HEK293 (cell line): ENCODE results near the gene CRYBG2.

Experiments used
- CTCF ChIA-PET: fragments of 350-600 bp; formaldehyde crosslinking; extraction: SDS; loops from one replicate; lab custom pipeline; 2021; ENCODE audit warnings: antibody characterized with exemption; lab: Yijun Ruan, JAX
- POLR2A ChIA-PET: fragments of 300-600 bp; formaldehyde crosslinking; extraction: SDS; loops from one replicate; lab custom pipeline; 2020; ENCODE audit warnings: antibody characterized with exemption, inconsistent platforms; lab: Yijun Ruan, JAX
- H3K27ac ChIP-seq: fragments of 200-500 bp; sonication (Bioruptor generic); 2 replicates; pipeline ENCODE4 v1.5.1; 2014; ENCODE audit warnings: low read depth, low read length, control low read depth, inconsistent platforms; ENCODE audit errors: extremely low read depth
- H3K36me3 ChIP-seq, 2 experiments: fragments of 200-500 bp in 1 of 2; sonication (Bioruptor generic) in 1 of 2; 1 replicate in 1 of 2; 2 replicates in 1 of 2; pipeline ENCODE4 v1.5.1; 2014 to 2017; ENCODE audit warnings: inconsistent platforms in 2 of 2, low read length in 2 of 2; ENCODE audit not compliant: control insufficient read depth in 2 of 2, insufficient read depth in 1 of 2
- H3K4me1 ChIP-seq: fragments of 200-500 bp; sonication (Bioruptor generic); 2 replicates; pipeline ENCODE4 v1.5.1; 2014; ENCODE audit warnings: mild to moderate bottlenecking, low read length, inconsistent platforms; ENCODE audit not compliant: control insufficient read depth, insufficient read depth
- H3K4me3 ChIP-seq: 2 replicates; pipeline ENCODE4 v1.5.1; 2011; ENCODE audit warnings: low read depth, mild to moderate bottlenecking, control low read depth, low read length, moderate library complexity
- H3K9me3 ChIP-seq: fragments of 200-500 bp; sonication (Bioruptor generic); 2 replicates; pipeline ENCODE4 v1.5.1; 2014; ENCODE audit warnings: low read depth, low read length, inconsistent platforms; ENCODE audit not compliant: control insufficient read depth, insufficient read depth
- GLI4 ChIP-seq: fragments of 450-650 bp; formaldehyde crosslinking; IDR thresholded peaks from 2 replicates; pipeline ENCODE4 v1.5.1; 2016; ENCODE audit warnings: missing biosample characterization, missing genetic modification characterization
- KLF9 ChIP-seq: fragments of 450-650 bp; formaldehyde crosslinking; IDR thresholded peaks from 2 replicates; pipeline ENCODE4 v1.5.1; 2016; ENCODE audit warnings: missing biosample characterization, missing genetic modification characterization, low read depth
- PRDM4 ChIP-seq: fragments of 450-650 bp; formaldehyde crosslinking; IDR thresholded peaks from 2 replicates; pipeline ENCODE4 v1.5.1; 2017; ENCODE audit warnings: missing biosample characterization, missing genetic modification characterization
- SCRT1 ChIP-seq: fragments of 450-650 bp; formaldehyde crosslinking; IDR thresholded peaks from 2 replicates; pipeline ENCODE4 v1.5.1; 2016; ENCODE audit warnings: missing biosample characterization, missing genetic modification characterization, borderline replicate concordance
- WT1 ChIP-seq: fragments of 450-650 bp; formaldehyde crosslinking; IDR thresholded peaks from 2 replicates; pipeline ENCODE4 v1.5.1; 2016; ENCODE audit warnings: missing biosample characterization, missing genetic modification characterization
- ZNF146 ChIP-seq: fragments of 450-650 bp; formaldehyde crosslinking; IDR thresholded peaks from 2 replicates; pipeline ENCODE4 v1.5.1; 2016; ENCODE audit warnings: missing biosample characterization, missing genetic modification characterization
- ZNF211 ChIP-seq: fragments of 450-650 bp; formaldehyde crosslinking; IDR thresholded peaks from 2 replicates; pipeline ENCODE4 v1.5.1; 2016; ENCODE audit warnings: low read depth, missing biosample characterization, missing genetic modification characterization
- ZNF221 ChIP-seq: fragments of 450-650 bp; formaldehyde crosslinking; IDR thresholded peaks from 2 replicates; pipeline ENCODE4 v1.5.1; 2017; ENCODE audit warnings: missing biosample characterization, missing genetic modification characterization, borderline replicate concordance
- ZNF292 ChIP-seq: fragments of 450-650 bp; formaldehyde crosslinking; IDR thresholded peaks from 2 replicates; pipeline ENCODE4 v1.5.1; 2016; ENCODE audit warnings: low read depth, missing biosample characterization, missing genetic modification characterization, borderline replicate concordance
- ZNF366 ChIP-seq: fragments of 450-650 bp; formaldehyde crosslinking; conservative IDR thresholded peaks from 2 replicates; pipeline ENCODE4 v1.5.1; 2016; ENCODE audit warnings: missing biosample characterization, missing genetic modification characterization
- ZNF391 ChIP-seq: fragments of 450-650 bp; formaldehyde crosslinking; IDR thresholded peaks from 2 replicates; pipeline ENCODE4 v1.5.1; 2016; ENCODE audit warnings: low read depth, missing biosample characterization, missing genetic modification characterization, borderline replicate concordance
- ZNF394 ChIP-seq: fragments of 450-650 bp; formaldehyde crosslinking; IDR thresholded peaks from 2 replicates; pipeline ENCODE4 v1.5.1; 2016; ENCODE audit warnings: missing biosample characterization, missing genetic modification characterization, mild to moderate bottlenecking, moderate library complexity, borderline replicate concordance
- ZNF544 ChIP-seq: fragments of 450-650 bp; formaldehyde crosslinking; IDR thresholded peaks from 2 replicates; pipeline ENCODE4 v1.5.0; 2017; ENCODE audit warnings: missing biosample characterization, missing genetic modification characterization
- ZNF548 ChIP-seq: fragments of 450-650 bp; formaldehyde crosslinking; IDR thresholded peaks from 2 replicates; pipeline ENCODE4 v1.5.1; 2016; ENCODE audit warnings: missing biosample characterization, missing genetic modification characterization
- ZNF747 ChIP-seq: fragments of 450-650 bp; formaldehyde crosslinking; IDR thresholded peaks from 2 replicates; pipeline ENCODE4 v1.5.1; 2016; ENCODE audit warnings: missing biosample characterization, missing genetic modification characterization
- ZSCAN30 ChIP-seq: fragments of 450-650 bp; IDR thresholded peaks from 2 replicates; pipeline ENCODE4 v1.5.1; 2018; ENCODE audit warnings: missing biosample characterization, mild to moderate bottlenecking, missing genetic modification characterization, moderate library complexity
- TF ChIP-seq, protein P1 (sequence below): fragments of 450-650 bp; formaldehyde crosslinking; IDR thresholded peaks from 2 replicates; pipeline ENCODE4 v1.5.1; 2016; ENCODE audit warnings: missing biosample characterization, missing genetic modification characterization, borderline replicate concordance
- TF ChIP-seq, protein P2 (sequence below): fragments of 450-650 bp; formaldehyde crosslinking; IDR thresholded peaks from 2 replicates; pipeline ENCODE4 v1.5.1; 2016; ENCODE audit warnings: missing biosample characterization, missing genetic modification characterization
- TF ChIP-seq, protein P3 (sequence below): fragments of 450-650 bp; formaldehyde crosslinking; IDR thresholded peaks from 2 replicates; pipeline ENCODE4 v1.5.1; 2016; ENCODE audit warnings: missing biosample characterization, missing genetic modification characterization

The CRYBG2 gene

GRCh38 chr1:26280333-26281042, 73.4 kb downstream of the CRYBG2 start (continued):
- TF ChIP-seq, protein P1, sequence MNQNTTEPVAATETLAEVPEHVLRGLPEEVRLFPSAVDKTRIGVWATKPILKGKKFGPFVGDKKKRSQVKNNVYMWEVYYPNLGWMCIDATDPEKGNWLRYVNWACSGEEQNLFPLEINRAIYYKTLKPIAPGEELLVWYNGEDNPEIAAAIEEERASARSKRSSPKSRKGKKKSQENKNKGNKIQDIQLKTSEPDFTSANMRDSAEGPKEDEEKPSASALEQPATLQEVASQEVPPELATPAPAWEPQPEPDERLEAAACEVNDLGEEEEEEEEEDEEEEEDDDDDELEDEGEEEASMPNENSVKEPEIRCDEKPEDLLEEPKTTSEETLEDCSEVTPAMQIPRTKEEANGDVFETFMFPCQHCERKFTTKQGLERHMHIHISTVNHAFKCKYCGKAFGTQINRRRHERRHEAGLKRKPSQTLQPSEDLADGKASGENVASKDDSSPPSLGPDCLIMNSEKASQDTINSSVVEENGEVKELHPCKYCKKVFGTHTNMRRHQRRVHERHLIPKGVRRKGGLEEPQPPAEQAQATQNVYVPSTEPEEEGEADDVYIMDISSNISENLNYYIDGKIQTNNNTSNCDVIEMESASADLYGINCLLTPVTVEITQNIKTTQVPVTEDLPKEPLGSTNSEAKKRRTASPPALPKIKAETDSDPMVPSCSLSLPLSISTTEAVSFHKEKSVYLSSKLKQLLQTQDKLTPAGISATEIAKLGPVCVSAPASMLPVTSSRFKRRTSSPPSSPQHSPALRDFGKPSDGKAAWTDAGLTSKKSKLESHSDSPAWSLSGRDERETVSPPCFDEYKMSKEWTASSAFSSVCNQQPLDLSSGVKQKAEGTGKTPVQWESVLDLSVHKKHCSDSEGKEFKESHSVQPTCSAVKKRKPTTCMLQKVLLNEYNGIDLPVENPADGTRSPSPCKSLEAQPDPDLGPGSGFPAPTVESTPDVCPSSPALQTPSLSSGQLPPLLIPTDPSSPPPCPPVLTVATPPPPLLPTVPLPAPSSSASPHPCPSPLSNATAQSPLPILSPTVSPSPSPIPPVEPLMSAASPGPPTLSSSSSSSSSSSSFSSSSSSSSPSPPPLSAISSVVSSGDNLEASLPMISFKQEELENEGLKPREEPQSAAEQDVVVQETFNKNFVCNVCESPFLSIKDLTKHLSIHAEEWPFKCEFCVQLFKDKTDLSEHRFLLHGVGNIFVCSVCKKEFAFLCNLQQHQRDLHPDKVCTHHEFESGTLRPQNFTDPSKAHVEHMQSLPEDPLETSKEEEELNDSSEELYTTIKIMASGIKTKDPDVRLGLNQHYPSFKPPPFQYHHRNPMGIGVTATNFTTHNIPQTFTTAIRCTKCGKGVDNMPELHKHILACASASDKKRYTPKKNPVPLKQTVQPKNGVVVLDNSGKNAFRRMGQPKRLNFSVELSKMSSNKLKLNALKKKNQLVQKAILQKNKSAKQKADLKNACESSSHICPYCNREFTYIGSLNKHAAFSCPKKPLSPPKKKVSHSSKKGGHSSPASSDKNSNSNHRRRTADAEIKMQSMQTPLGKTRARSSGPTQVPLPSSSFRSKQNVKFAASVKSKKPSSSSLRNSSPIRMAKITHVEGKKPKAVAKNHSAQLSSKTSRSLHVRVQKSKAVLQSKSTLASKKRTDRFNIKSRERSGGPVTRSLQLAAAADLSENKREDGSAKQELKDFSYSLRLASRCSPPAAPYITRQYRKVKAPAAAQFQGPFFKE (tag by site-specific recombination), result 0 out of 2 replicates have a peak, but pooled peaks have one; percentile 28
- TF ChIP-seq ZNF366 (tag by site-specific recombination) (peak; percentile 62), ZNF391 (tag by site-specific recombination) (no peak), ZNF548 (tag by site-specific recombination) (no peak), ZNF146 (tag by site-specific recombination) (no peak), KLF9 (tag by site-specific recombination) (0 out of 2 replicates have a peak, but pooled peaks have one; percentile 6)

DNA sequence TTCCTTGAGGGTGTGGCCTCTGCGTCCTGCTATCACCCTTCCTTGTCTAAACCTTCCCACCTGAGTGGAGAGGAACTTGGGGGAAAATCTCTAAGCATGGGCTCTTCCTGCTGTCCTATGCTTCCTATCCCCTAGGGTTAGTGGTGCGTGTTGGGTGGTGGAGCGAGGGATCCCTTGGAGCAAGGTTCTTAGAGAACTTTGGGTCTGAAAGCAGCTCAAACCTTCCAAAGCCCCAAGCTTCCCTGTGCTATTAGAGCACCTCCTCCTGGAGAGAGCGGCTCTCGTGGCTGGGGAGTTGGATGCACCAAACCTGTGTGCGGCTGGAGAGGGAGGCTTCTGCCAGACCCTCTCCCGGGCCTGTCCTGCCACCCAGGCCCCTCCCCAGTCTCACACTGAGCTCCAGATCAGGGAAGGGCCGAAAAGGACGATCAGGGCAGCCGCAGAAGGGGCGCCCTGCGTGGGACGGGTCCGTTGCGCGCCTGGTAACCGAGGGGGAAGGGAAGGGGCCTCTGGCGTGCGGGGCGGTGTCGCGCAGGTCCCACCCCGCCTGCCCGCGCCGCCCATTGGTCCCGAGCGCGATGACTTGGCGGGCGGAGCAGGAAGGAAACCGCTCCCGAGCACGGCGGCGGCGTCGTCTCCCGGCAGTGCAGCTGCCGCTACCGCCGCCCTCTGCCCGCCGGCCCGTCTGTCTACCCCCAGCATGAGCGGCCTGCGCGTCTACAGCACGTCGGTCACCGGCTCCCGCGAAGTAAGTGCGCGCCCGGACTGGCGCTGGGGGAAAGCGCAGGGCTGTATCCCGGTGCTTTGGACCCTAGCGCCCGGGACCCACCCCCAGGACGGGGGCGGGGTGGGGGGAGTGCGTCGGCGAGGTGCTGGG, 74.2 kb downstream of the CRYBG2 start, which contains the start of gene SH3BGRL3:
Gene SH3BGRL3 (plus strand): TSS at position 631 of the 877 bp plus-strand sequence. CDS start 70 bp downstream, at position 701.
- POLR2A ChIA-PET, result interaction anchor here (1.0 to 1.8 kb wide), 4 partner anchors 38 to 168 kb away, joined by 4 to 6 read pairs (median 5); partner anchors contain the start of genes CD52, DHDDS and PDIK1L
- CTCF ChIA-PET, result interaction anchor here (0.5 to 3.6 kb wide), 16 partner anchors 10 to 175 kb away, joined by 3 to 30 read pairs (median 4); no protein-coding TSS in a partner anchor
- no peaks in the 10 kb centered on the region for H3K9me3 ChIP-seq
- H3K27ac ChIP-seq, result 0 out of 2 replicates have a peak within 1 kb of the TSS, but pooled peaks have one; percentile 7
- H3K4me1 ChIP-seq, result 0 out of 2 replicates have a peak, but pooled peaks cover 3% of the 10 kb centered on the region
- peaks cover 4 to 64% of the 10 kb centered on the region in 2 experiments; a peak in 1 of 3 replicates for H3K36me3 ChIP-seq
- H3K4me3 ChIP-seq, result peak within 1 kb of the TSS; percentile 63
- TF ChIP-seq GLI4, result 0 out of 2 replicates have a peak, but pooled peaks have one; percentile 10
- TF ChIP-seq SCRT1 (tag by site-specific recombination), result no peak
- TF ChIP-seq ZNF544 (tag by site-specific recombination), result no peak
- TF ChIP-seq WT1, result peak; percentile 7
- TF ChIP-seq ZNF292 (tag by site-specific recombination), result no peak
- TF ChIP-seq ZSCAN30 (tag by site-specific recombination), result peak; percentile 56; the same call in 1 of the 2 replicates
- TF ChIP-seq, protein P2, sequence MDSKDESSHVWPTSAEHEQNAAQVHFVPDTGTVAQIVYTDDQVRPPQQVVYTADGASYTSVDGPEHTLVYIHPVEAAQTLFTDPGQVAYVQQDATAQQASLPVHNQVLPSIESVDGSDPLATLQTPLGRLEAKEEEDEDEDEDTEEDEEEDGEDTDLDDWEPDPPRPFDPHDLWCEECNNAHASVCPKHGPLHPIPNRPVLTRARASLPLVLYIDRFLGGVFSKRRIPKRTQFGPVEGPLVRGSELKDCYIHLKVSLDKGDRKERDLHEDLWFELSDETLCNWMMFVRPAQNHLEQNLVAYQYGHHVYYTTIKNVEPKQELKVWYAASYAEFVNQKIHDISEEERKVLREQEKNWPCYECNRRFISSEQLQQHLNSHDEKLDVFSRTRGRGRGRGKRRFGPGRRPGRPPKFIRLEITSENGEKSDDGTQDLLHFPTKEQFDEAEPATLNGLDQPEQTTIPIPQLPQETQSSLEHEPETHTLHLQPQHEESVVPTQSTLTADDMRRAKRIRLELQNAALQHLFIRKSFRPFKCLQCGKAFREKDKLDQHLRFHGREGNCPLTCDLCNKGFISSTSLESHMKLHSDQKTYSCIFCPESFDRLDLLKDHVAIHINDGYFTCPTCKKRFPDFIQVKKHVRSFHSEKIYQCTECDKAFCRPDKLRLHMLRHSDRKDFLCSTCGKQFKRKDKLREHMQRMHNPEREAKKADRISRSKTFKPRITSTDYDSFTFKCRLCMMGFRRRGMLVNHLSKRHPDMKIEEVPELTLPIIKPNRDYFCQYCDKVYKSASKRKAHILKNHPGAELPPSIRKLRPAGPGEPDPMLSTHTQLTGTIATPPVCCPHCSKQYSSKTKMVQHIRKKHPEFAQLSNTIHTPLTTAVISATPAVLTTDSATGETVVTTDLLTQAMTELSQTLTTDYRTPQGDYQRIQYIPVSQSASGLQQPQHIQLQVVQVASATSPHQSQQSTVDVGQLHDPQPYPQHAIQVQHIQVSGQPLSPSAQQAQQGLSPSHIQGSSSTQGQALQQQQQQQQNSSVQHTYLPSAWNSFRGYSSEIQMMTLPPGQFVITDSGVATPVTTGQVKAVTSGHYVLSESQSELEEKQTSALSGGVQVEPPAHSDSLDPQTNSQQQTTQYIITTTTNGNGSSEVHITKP (tag by site-specific recombination), result 0 out of 2 replicates have a peak, but pooled peaks have one; percentile 33
- TF ChIP-seq ZNF394 (tag by site-specific recombination), result no peak; the same call in 1 of the 2 replicates
- TF ChIP-seq PRDM4 (tag by site-specific recombination), result no peak
- TF ChIP-seq ZNF221 (tag by site-specific recombination), result no peak
- TF ChIP-seq ZNF211, result no peak
- TF ChIP-seq ZNF747 (tag by site-specific recombination), result no peak
- TF ChIP-seq, protein P3, sequence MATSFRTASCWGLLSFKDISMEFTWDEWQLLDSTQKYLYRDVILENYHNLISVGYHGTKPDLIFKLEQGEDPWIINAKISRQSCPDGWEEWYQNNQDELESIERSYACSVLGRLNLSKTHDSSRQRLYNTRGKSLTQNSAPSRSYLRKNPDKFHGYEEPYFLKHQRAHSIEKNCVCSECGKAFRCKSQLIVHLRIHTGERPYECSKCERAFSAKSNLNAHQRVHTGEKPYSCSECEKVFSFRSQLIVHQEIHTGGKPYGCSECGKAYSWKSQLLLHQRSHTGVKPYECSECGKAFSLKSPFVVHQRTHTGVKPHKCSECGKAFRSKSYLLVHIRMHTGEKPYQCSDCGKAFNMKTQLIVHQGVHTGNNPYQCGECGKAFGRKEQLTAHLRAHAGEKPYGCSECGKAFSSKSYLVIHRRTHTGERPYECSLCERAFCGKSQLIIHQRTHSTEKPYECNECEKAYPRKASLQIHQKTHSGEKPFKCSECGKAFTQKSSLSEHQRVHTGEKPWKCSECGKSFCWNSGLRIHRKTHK (tag by site-specific recombination), result no peak
